Nephron progenitor cell (in vitro differentiated cells): Measurements from ENCODE around the gene FGF2.

Experiments used
- DNase-seq: peaks from one replicate; pipeline ENCODE4 v3.0.0; 2021
- H3K27ac Mint-ChIP-seq: 2 replicates; pipeline ENCODE4 v1.8.0; 2021; ENCODE audit warnings: mild to moderate bottlenecking, moderate library complexity, mixed read lengths
- H3K27me3 Mint-ChIP-seq: 2 replicates; pipeline ENCODE4 v1.8.0; 2021; ENCODE audit warnings: mild to moderate bottlenecking, low read depth, mixed read lengths; ENCODE audit not compliant: poor library complexity
- H3K36me3 Mint-ChIP-seq: 2 replicates; pipeline ENCODE4 v1.8.0; 2021; ENCODE audit warnings: low read depth, mixed read lengths
- H3K4me1 Mint-ChIP-seq: 2 replicates; pipeline ENCODE4 v1.8.0; 2021; ENCODE audit warnings: mixed read lengths
- H3K4me3 Mint-ChIP-seq: 2 replicates; pipeline ENCODE4 v1.8.0; 2021; ENCODE audit warnings: mild to moderate bottlenecking, moderate library complexity, mixed read lengths
- H3K9me3 Mint-ChIP-seq: 2 replicates; pipeline ENCODE4 v1.8.0; 2021; ENCODE audit warnings: mild to moderate bottlenecking, moderate library complexity, mixed read lengths
- TF ChIP-seq, protein P1 (sequence below): fragments of 200-600 bp; sonication (generic); IDR thresholded peaks from 2 replicates; pipeline ENCODE4 v1.5.0; 2021; ENCODE audit warnings: antibody characterized with exemption

The FGF2 gene

DNA sequence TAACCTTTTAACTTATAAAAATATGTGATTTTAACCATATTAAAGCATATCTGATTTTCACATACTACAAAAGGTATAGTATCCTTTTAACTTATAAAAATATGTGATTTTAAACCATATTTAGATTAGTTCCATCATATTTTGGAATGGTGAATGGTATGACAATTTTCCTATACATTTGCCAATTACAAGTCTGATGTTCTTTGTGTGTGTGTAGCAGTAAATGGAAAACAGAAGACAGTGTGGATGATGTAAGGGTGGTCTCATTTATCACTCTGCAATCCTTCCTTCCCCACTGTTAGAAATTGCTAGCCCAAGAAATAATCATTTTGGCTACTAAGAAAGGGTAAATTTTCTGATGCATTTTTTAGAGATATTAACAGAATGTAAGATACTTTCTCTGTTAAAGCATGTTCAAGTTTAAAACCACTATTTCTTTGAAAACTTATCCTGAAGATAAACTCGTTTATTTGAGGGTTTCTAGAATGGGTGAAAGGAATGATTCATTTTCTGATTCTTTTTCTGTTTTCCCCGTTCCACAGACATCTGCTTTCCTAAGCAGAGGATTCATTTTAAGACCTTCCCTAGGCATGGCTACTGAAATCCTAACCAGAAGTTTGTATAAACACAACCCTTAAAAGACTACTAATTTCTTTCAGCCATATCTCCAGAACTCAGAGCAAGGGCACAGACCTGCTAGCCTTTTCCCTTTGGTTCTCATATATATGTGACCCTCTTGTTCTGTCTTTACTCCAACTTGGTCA, 74.8 kb downstream of the FGF2 start:
- DNase-seq = no peak
- Mint-ChIP-seq H3K27ac (no peak overlapping the region), H3K4me1 (no peaks in the 10 kb centered on the region), H3K4me3 (no peak overlapping the region), H3K9me3 (no peaks in the 10 kb centered on the region), H3K27me3 (no peaks in the 10 kb centered on the region), H3K36me3 (peaks cover 47% of the 10 kb centered on the region)
- TF ChIP-seq, protein P1, sequence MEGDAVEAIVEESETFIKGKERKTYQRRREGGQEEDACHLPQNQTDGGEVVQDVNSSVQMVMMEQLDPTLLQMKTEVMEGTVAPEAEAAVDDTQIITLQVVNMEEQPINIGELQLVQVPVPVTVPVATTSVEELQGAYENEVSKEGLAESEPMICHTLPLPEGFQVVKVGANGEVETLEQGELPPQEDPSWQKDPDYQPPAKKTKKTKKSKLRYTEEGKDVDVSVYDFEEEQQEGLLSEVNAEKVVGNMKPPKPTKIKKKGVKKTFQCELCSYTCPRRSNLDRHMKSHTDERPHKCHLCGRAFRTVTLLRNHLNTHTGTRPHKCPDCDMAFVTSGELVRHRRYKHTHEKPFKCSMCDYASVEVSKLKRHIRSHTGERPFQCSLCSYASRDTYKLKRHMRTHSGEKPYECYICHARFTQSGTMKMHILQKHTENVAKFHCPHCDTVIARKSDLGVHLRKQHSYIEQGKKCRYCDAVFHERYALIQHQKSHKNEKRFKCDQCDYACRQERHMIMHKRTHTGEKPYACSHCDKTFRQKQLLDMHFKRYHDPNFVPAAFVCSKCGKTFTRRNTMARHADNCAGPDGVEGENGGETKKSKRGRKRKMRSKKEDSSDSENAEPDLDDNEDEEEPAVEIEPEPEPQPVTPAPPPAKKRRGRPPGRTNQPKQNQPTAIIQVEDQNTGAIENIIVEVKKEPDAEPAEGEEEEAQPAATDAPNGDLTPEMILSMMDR = no peak

GRCh38 chr4:122903766-122904288, 77.2 kb downstream of the FGF2 start:
- no peak for DNase-seq
- Mint-ChIP-seq H3K9me3 (no peaks in the 10 kb centered on the region), H3K4me1 (no peaks in the 10 kb centered on the region), H3K4me3 (no peak overlapping the region), H3K36me3 (peaks cover 54% of the 10 kb centered on the region), H3K27me3 (no peaks in the 10 kb centered on the region), H3K27ac (no peak overlapping the region)
- TF ChIP-seq, protein P1 = no peak

GRCh38 chr4:122906859-122907305, 80.3 kb downstream of the FGF2 start:
- no peak overlapping the region for H3K27ac Mint-ChIP-seq
- no peak for DNase-seq
- H3K4me1 Mint-ChIP-seq = no peaks in the 10 kb centered on the region
- TF ChIP-seq, protein P1 = no peak
- H3K36me3 Mint-ChIP-seq = peaks cover 42% of the 10 kb centered on the region
- no peak overlapping the region for H3K4me3 Mint-ChIP-seq
- H3K9me3 Mint-ChIP-seq = no peaks in the 10 kb centered on the region
- no peaks in the 10 kb centered on the region for H3K27me3 Mint-ChIP-seq

- Mint-ChIP-seq H3K27ac (no peak overlapping the region), H3K4me3 (no peak overlapping the region), H3K9me3 (no peaks in the 10 kb centered on the region), H3K27me3 (no peaks in the 10 kb centered on the region), H3K36me3 (peaks cover 44% of the 10 kb centered on the region), H3K4me1 (no peaks in the 10 kb centered on the region)
- TF ChIP-seq, protein P1 = no peak
- no peak for DNase-seq
Observed at GRCh38 chr4:122908223-122908622, 81.6 kb downstream of the FGF2 start.

DNA sequence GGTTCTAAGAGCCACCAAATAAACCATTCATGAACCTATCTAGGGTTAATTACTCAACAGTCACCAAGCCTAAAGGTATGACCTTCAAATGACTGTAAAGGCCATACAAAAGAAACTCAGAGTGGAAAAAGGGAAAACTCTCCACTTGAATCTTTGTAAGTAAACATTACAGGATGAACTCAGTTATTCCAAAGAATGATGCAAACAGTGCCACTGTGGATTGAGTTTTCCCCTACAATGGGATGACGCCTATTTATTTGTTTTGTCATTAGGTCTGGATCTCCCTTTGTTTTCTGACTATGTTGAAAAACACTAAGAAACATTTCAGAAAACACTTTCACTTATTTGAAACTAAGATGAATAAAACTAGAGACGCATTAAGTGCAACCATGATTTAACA, 83.1 kb downstream of the FGF2 start:
- Mint-ChIP-seq H3K9me3 (no peaks in the 10 kb centered on the region), H3K36me3 (peaks cover 50% of the 10 kb centered on the region), H3K27ac (no peak overlapping the region), H3K4me1 (no peaks in the 10 kb centered on the region), H3K4me3 (no peak overlapping the region), H3K27me3 (no peaks in the 10 kb centered on the region)
- TF ChIP-seq, protein P1 = no peak
- no peak for DNase-seq

DNA sequence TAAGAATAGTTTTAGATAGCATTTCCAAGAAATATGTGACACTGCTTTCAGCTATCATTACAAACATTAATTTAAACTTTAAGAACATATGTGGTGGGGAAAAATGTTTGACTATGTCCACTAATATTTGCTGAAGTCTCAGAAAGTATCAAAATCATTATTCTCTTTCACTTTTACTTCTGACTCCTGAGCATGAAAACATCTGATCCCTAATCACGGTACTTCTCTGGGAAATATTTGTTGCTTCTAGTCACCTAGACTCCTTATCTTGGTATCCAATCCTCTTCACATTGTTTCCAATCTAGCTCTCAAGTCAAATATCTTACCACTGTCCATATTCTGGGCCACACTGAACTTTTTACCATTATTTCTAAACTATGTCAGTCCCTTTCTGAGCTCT, 85.0 kb downstream of the FGF2 start:
- Mint-ChIP-seq H3K36me3 (peaks cover 47% of the 10 kb centered on the region), H3K27me3 (no peaks in the 10 kb centered on the region), H3K9me3 (no peaks in the 10 kb centered on the region), H3K4me1 (no peaks in the 10 kb centered on the region), H3K27ac (peak overlapping the region; percentile 47), H3K4me3 (no peak overlapping the region)
- no peak for DNase-seq
- TF ChIP-seq, protein P1 = no peak
